Transverse colon (tissue), 4 donors: ENCODE data around the gene RABL6.
A peak's percentile ranks its signal among the peaks of the same experiment; 100 is the strongest.
"Not testable (repeated sequence)": the region's sequence is repeated elsewhere in the genome, so short reads cannot be mapped to it uniquely, and the experiment has no call there.

Experiments
- EP300 ChIP-seq: sonication (generic); formaldehyde crosslinking; IDR thresholded peaks from one replicate; pipeline ENCODE4 v1.6.1; 2017; ENCODE audit warnings: antibody characterized with exemption, low read depth
- POLR2A ChIP-seq: fragments of 450-650 bp; IDR thresholded peaks from one replicate; pipeline ENCODE4 v1.6.1; 2016; ENCODE audit warnings: antibody characterized with exemption, mild to moderate bottlenecking, moderate library complexity
- POLR2AphosphoS5 ChIP-seq, 3 donors: sonication (generic); formaldehyde crosslinking; IDR thresholded peaks; one replicate each; pipeline ENCODE4 v1.6.1; 2016; ENCODE audit warnings: antibody characterized with exemption in 3 of 3
- TF ChIP-seq, protein P1 (sequence below), 5 experiments: fragments of 200-600 bp in 3 of 5; fragments of 450-650 bp in 2 of 5; sonication (generic) in 3 of 5; IDR thresholded peaks; 1 replicate in 2 of 5; 2 replicates in 3 of 5; pipeline ENCODE4 v1.5.1; 2016 to 2017; ENCODE audit warnings: antibody characterized with exemption in 5 of 5, inconsistent platforms in 3 of 5, mild to moderate bottlenecking in 2 of 5, moderate library complexity in 1 of 5

DNA sequence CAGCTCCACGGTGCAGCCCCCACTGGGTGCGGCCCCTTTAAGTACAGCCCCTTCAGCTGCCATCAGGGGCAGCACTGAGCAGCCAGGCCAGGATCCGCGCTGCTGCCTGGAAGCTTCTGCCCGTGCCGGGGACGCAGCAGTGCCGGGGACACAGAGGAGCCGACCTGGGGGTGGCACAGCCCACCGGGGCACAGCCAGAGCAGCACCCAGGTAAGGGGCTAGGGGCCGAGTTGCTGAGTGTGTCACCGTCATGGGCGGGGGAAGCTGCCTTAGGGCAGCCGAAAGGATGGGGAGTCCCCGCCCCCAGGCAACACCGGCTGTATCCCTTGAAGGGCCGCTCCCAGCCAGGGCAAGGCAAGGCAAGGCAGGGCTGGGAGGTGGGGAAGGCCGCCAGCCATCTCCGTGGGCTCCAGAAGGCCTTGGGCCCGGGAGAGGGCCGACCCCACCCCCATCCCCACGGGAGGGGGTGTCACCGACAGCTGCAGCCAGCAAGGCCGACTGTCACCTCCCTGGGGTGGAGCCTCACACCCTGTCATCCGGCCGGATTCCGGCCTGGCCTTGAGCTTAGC, 34.7 kb downstream of the RABL6 start, which contains the start of gene AJM1:
- TF ChIP-seq, protein P1, sequence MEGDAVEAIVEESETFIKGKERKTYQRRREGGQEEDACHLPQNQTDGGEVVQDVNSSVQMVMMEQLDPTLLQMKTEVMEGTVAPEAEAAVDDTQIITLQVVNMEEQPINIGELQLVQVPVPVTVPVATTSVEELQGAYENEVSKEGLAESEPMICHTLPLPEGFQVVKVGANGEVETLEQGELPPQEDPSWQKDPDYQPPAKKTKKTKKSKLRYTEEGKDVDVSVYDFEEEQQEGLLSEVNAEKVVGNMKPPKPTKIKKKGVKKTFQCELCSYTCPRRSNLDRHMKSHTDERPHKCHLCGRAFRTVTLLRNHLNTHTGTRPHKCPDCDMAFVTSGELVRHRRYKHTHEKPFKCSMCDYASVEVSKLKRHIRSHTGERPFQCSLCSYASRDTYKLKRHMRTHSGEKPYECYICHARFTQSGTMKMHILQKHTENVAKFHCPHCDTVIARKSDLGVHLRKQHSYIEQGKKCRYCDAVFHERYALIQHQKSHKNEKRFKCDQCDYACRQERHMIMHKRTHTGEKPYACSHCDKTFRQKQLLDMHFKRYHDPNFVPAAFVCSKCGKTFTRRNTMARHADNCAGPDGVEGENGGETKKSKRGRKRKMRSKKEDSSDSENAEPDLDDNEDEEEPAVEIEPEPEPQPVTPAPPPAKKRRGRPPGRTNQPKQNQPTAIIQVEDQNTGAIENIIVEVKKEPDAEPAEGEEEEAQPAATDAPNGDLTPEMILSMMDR (IDR thresholded peaks at IDR 0.05) = peak; percentile 88 to 95 (median 93)
- TF ChIP-seq POLR2AphosphoS5 (IDR thresholded peaks at IDR 0.05) (peak in 2 of 3 donors; percentile 20 to 37), POLR2A (peak; percentile 34)
- TF ChIP-seq EP300 = not testable (repeated sequence)
